HG02759 (cell line): Measurements from ENCODE around the gene KIF1A.
"Not testable (repeated sequence)": the region's sequence is repeated elsewhere in the genome, so short reads cannot be mapped to it uniquely, and the experiment has no call there.

Experiments
- ATAC-seq: cut with Tn5 transposase; IDR thresholded peaks from one replicate; pipeline ENCODE4 v1.9.1; 2021; ENCODE audit warnings: mild to moderate bottlenecking, moderate library complexity; ENCODE audit not compliant: unreplicated experiment

Gene KIF1A

GRCh38 chr2:240707043-240707756 is 112.8 kb downstream of the KIF1A start:
- no peak for ATAC-seq

GRCh38 chr2:240705204-240705791 is 114.7 kb downstream of the KIF1A start:
- no peak for ATAC-seq

- no peak for ATAC-seq
Observed at GRCh38 chr2:240704651-240705050, 115.4 kb downstream of the KIF1A start.

GRCh38 chr2:240703417-240704341 is 116.3 kb downstream of the KIF1A start:
- ATAC-seq: no peak

GRCh38 chr2:240702640-240703011 is 117.4 kb downstream of the KIF1A start:
- no peak for ATAC-seq

GRCh38 chr2:240701736-240702639 is 118.0 kb downstream of the KIF1A start:
- no peak for ATAC-seq

- ATAC-seq: no peak
Observed at GRCh38 chr2:240701091-240701735, 118.8 kb downstream of the KIF1A start.

GRCh38 chr2:240700616-240701015 is 119.4 kb downstream of the KIF1A start:
- not testable (repeated sequence) for ATAC-seq

GRCh38 chr2:240699835-240700234 is 120.2 kb downstream of the KIF1A start:
- not testable (repeated sequence) for ATAC-seq

GRCh38 chr2:240698852-240699561 is 121.0 kb downstream of the KIF1A start:
- not testable (repeated sequence) for ATAC-seq

- ATAC-seq: not testable (repeated sequence)
Observed at GRCh38 chr2:240696469-240696868, 123.5 kb downstream of the KIF1A start.

- not testable (repeated sequence) for ATAC-seq
Observed at GRCh38 chr2:240695593-240695992, 124.4 kb downstream of the KIF1A start.

GRCh38 chr2:240694304-240694703 is 125.7 kb downstream of the KIF1A start:
- ATAC-seq: not testable (repeated sequence)

- ATAC-seq: not testable (repeated sequence)
Observed at GRCh38 chr2:240692583-240693561, 127.1 kb downstream of the KIF1A start.

- not testable (repeated sequence) for ATAC-seq
Observed at GRCh38 chr2:240691631-240692420, 128.2 kb downstream of the KIF1A start, which contains the start of gene AQP12A. Gene AQP12A (plus strand): TSS chr2:240691866. CDS start chr2:240691914, 48 bp downstream.

- ATAC-seq: not testable (repeated sequence)
Observed at GRCh38 chr2:240691075-240691427, 129.0 kb downstream of the KIF1A start.

GRCh38 chr2:240690421-240691074 is 129.5 kb downstream of the KIF1A start:
- ATAC-seq: not testable (repeated sequence)
